Uterus (tissue), 4 donors: ENCODE data around the gene TIFAB. TPM values are rescaled to one million over a fixed set of nuclear protein-coding genes. Genes with fewer than 3 reads are reported as not detected.

ENCODE experiments used
- DNase-seq, 2 donors: peaks; one replicate each; pipeline ENCODE4 v3.0.0-alpha.2; 2019 to 2020
- H3K27ac ChIP-seq, 2 donors: fragments of 200-600 bp; sonication (generic); 1 replicate in 1 of 2; 2 replicates in 1 of 2; pipeline ENCODE4 v1.5.1; 2016 to 2018
- H3K27me3 ChIP-seq, 2 donors: fragments of 200-600 bp; sonication (generic); one replicate each; pipeline ENCODE4 v1.5.1; 2018 to 2019; ENCODE audit warnings: control low read depth in 1 of 2
- H3K36me3 ChIP-seq, 2 donors: fragments of 200-600 bp; sonication (generic); one replicate each; pipeline ENCODE4 v1.5.1; 2019; ENCODE audit warnings: control low read depth in 1 of 2
- H3K4me1 ChIP-seq, 2 donors: fragments of 200-600 bp; sonication (generic); one replicate each; pipeline ENCODE4 v1.5.1; 2018 to 2019; ENCODE audit warnings: control low read depth in 1 of 2
- H3K4me3 ChIP-seq, 2 donors: fragments of 200-600 bp; sonication (generic); 1 replicate in 1 of 2; 2 replicates in 1 of 2; pipeline ENCODE4 v1.5.1; 2018 to 2019; ENCODE audit warnings: mild to moderate bottlenecking in 1 of 2
- H3K9me3 ChIP-seq, 2 donors: fragments of 200-600 bp; sonication (generic); one replicate each; pipeline ENCODE4 v1.5.1; 2019; ENCODE audit warnings: control low read depth in 1 of 2
- CTCF ChIP-seq, 4 experiments: fragments of 200-600 bp in 2 of 4; fragments of 450-650 bp in 2 of 4; sonication (generic) in 2 of 4; IDR thresholded peaks; one replicate each; pipeline ENCODE4 v1.5.1; 2016 to 2019; ENCODE audit warnings: antibody characterized with exemption in 4 of 4, mild to moderate bottlenecking in 2 of 4, moderate library complexity in 1 of 4
- POLR2A ChIP-seq, 2 donors: fragments of 450-650 bp; IDR thresholded peaks; one replicate each; pipeline ENCODE4 v1.6.1; 2016; ENCODE audit warnings: antibody characterized with exemption in 2 of 2, mild to moderate bottlenecking in 1 of 2, moderate library complexity in 1 of 2
- intact Hi-C: fragments of 100-400 bp; cut with DNase I; formaldehyde crosslinking; loops from one replicate; pipeline ENCODE4 v1.15.1; 2023; ENCODE audit warnings: low total_unique reads
- total RNA-seq, 4 donors: library from RNA; depleted of rRNA in 3 of 4; stranded (reverse); fragments of >200 nt in 3 of 4; gene quantifications; one replicate each; pipeline versions ENCODE4 v1.1.0 to v1.2.4, GENCODE V29; 2014 to 2023
- donor health status: DM: yes; HTN: yes; CAD: no.

The TIFAB gene
- total RNA-seq, 4 donors from 2014 or later = 0.28 TPM; not detected in 3

GRCh38 chr5:135445306-135445985, 6.7 kb downstream of the TIFAB start:
- Histone ChIP-seq H3K27ac (no peak overlapping the region), H3K4me3 (no peak overlapping the region), H3K36me3 (no peaks in the 10 kb centered on the region), H3K27me3 (no peaks in the 10 kb centered on the region), H3K9me3 (no peaks in the 10 kb centered on the region), H3K4me1 (no peaks in the 10 kb centered on the region)
- DNase-seq = no peak
- TF ChIP-seq POLR2A (IDR thresholded peaks at IDR 0.05) = no peak
- TF ChIP-seq CTCF (IDR thresholded peaks at IDR 0.05) = no peak
- intact Hi-C loops = no loop called here

GRCh38 chr5:135444881-135445280, 7.3 kb downstream of the TIFAB start:
- intact Hi-C loops = no loop called here
- no peak for DNase-seq
- TF ChIP-seq CTCF (IDR thresholded peaks at IDR 0.05) (no peak), POLR2A (IDR thresholded peaks at IDR 0.05) (no peak)

GRCh38 chr5:135444360-135444759, 7.8 kb downstream of the TIFAB start:
- TF ChIP-seq POLR2A (IDR thresholded peaks at IDR 0.05) (no peak), CTCF (IDR thresholded peaks at IDR 0.05) (no peak)
- no peak for DNase-seq
- no peaks in the 10 kb centered on the region for H3K27me3 ChIP-seq
- intact Hi-C loops = no loop called here
- H3K4me3 ChIP-seq = no peak overlapping the region
- no peaks in the 10 kb centered on the region for H3K4me1 ChIP-seq
- no peak overlapping the region for H3K27ac ChIP-seq
- H3K36me3 ChIP-seq = no peaks in the 10 kb centered on the region
- no peaks in the 10 kb centered on the region for H3K9me3 ChIP-seq

More at GRCh38 chr5:135444881-135445280, 7.3 kb downstream of the TIFAB start:
- H3K4me3 ChIP-seq = no peak overlapping the region
- no peaks in the 10 kb centered on the region for H3K9me3 ChIP-seq
- H3K36me3 ChIP-seq = no peaks in the 10 kb centered on the region
- no peaks in the 10 kb centered on the region for H3K27me3 ChIP-seq
- H3K27ac ChIP-seq = no peak overlapping the region
- no peaks in the 10 kb centered on the region for H3K4me1 ChIP-seq

- Histone ChIP-seq H3K36me3 (no peaks in the 10 kb centered on the region), H3K27me3 (no peaks in the 10 kb centered on the region), H3K4me3 (no peak overlapping the region), H3K4me1 (no peaks in the 10 kb centered on the region), H3K9me3 (no peaks in the 10 kb centered on the region), H3K27ac (no peak overlapping the region)
- TF ChIP-seq CTCF (IDR thresholded peaks at IDR 0.05) = no peak
- TF ChIP-seq POLR2A (IDR thresholded peaks at IDR 0.05) = no peak
- no peak for DNase-seq
- intact Hi-C loops = no loop called here
Observed at GRCh38 chr5:135443161-135443960, 8.8 kb downstream of the TIFAB start.
